Right kidney (tissue), 1 donor: ENCODE results near the gene MACROD2.

Experiments
- DNase-seq: peaks from one replicate; pipeline ENCODE4 v3.0.0-alpha.2; 2016

The MACROD2 gene

GRCh38 chr20:16043931-16044330, 2048.6 kb downstream of the MACROD2 start:
- no peak for DNase-seq

- no peak for DNase-seq
These were observed 2053.6 kb downstream of the MACROD2 start for GRCh38 chr20:16048876-16049275.

DNA sequence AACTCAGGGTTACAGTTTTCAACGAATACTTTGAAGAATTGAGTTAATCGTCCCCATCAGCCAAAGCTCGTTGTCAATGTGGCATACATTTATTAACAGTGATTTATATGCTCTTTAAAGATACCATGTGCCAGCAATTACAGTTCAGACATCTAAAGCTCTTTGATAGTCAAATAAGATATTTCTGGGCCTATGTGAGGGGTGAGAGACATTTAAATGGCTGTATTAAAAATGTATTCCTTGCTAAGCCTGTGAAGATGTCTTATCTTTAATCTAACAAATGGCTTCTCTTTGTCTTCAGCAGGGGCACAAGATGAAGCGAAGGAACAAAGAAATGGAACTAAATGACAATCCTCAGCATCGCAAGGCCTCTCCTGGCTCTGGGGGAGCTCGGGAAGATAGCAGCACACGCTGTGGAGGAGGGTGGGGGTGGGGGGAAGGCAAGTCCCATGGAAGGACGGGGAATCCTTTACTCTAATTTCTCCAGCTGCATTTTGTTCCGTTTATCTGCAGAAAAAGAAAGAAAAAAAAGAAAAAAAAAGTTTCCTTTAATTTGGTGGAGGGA, 2054.3 kb downstream of the MACROD2 start:
- no peak for DNase-seq

- no peak for DNase-seq
These were observed 2055.1 kb downstream of the MACROD2 start for GRCh38 chr20:16050366-16050765.

DNA sequence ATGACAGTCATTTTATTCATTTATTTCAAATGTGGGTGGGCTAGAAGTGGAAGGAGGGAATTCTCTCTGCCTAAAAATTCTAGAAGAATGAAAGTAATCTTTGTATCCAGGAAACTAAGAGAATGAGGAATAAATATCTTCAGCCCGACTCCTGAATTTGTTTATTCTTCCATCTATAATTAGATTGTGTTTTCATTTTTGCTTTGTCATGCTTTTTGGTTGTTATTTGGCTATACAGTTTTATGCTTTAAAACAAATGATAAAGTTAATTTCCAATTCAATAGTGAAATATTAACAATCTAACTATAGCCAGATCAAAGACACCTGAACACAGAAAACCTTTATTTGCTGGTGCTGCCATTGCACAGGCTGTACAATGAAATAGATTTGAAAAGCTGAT, 2056.7 kb downstream of the MACROD2 start:
- no peak for DNase-seq

GRCh38 chr20:16052456-16052855, 2057.1 kb downstream of the MACROD2 start:
- DNase-seq = no peak

- no peak for DNase-seq
These were observed 2059.7 kb downstream of the MACROD2 start for GRCh38 chr20:16054985-16055384.

DNA sequence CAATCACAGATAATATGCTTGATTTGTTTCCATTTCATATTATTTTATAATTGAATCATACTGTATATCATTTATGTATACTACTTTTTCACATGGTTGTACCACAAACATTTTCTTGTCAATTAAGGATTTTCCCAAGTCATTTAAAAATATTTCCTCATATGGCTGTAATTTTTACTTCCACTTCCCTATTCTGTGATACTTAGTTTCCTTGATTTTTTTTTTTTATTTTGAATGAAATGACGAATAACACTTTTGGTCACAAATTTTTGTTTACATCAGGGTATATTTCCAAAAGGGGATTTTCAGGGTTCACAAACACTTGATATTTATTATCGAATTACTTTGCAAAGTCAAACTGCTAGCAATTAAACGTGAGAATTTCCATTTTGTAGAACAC, 2062.3 kb downstream of the MACROD2 start:
- DNase-seq = no peak

- no peak for DNase-seq
These were observed 2063.0 kb downstream of the MACROD2 start for GRCh38 chr20:16058268-16058667.

GRCh38 chr20:16059841-16060240, 2064.5 kb downstream of the MACROD2 start:
- no peak for DNase-seq

DNA sequence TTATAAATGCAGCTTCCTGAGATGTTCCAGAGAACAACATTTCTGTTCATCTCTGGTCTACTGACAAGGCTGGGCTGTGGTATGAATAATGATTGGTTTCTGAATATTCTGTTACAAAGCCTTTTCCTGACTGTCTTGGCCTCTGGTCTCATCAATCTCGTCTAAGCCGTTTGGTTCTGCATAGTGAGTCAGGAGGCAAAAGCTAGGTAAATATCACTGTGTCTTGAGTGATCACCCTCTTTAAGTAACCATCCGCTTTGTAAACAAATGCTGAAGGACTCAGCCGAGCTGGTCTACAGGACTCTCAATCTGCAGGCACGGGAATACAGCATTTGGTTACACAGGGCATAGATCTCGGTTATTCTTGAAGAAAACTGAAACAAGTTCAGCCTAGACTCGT, 2066.0 kb downstream of the MACROD2 start:
- DNase-seq = no peak

DNA sequence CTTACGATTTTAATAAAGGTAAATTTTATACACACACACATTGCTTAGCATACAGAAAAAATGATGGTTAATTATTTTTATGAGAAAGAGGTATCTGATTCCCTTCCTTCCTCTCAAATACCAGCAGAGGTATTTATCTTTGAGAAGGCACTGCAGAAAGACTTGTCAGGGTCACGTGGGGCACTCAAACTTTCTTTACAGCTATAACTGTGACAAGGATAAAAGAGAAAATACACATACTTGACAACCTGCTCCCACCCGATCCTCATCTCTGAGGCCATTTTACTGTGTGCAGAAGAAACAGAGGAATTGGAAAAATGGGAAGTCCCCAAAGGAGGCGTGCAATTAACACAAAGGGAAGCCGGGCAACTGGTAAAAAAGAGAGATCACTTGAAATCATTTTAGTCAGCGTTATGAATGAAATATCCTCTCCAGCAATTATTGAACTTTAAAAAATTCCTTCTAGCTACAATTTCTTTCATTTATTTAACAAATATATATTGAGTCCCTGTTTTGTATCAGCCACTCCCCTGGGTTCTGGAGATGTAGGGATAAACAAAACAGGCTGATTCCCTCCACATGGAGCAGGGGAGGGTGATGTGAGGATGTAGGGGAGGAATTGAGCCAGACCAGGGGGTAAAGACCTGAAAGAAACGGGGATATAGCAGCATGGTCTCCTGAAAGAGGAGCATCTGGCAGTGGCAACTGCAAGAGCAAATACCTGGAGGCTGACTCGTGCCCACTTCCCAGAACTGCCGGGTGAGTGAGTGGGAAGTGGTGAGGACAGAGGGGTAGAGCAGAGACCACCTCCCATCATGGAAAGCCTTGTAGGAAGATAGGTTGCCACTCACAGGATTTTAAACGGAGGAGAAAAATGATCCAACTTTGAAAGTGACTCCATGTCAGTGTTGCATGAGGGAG, 2067.6 kb downstream of the MACROD2 start:
- no peak for DNase-seq

DNA sequence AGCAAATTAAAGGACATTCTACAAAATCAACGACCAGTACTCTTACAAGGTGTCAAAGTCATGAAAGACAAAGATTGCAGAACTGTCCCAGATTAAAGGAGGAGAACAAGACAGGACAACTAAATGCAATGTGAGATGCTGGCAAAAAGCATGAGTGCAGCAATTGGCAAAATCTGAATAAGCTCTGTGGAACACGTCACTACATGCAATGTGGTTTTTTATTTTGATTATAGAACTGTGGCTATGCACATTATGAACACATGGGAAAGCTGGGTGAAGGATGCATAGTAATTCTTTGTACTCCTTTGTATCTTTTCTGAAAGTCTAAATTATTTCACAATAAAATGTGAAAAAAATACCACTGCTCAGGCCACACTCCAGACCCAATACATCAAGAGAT, 2068.6 kb downstream of the MACROD2 start:
- no peak for DNase-seq

- no peak for DNase-seq
These were observed 2069.8 kb downstream of the MACROD2 start for GRCh38 chr20:16064989-16065707.

DNA sequence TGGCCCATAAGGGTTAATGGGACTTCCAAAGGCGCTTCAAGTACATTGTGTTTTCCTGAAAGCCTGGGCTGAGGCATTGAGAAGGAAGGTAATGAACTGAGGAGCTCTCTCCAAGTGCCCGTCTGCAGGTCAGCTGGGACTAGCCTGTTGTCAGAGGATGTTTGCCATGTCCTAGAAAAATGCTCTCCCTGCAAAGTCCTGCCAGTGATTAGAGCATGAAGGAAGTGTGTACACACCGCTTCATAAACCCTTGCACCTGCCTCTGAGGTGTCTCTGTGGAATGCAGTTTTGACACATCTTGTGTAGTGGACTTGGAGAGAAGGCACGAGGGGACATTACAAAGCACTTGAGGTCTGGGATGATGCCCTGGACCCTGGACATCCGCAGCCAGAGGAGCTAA, 2071.3 kb downstream of the MACROD2 start:
- DNase-seq = no peak

DNA sequence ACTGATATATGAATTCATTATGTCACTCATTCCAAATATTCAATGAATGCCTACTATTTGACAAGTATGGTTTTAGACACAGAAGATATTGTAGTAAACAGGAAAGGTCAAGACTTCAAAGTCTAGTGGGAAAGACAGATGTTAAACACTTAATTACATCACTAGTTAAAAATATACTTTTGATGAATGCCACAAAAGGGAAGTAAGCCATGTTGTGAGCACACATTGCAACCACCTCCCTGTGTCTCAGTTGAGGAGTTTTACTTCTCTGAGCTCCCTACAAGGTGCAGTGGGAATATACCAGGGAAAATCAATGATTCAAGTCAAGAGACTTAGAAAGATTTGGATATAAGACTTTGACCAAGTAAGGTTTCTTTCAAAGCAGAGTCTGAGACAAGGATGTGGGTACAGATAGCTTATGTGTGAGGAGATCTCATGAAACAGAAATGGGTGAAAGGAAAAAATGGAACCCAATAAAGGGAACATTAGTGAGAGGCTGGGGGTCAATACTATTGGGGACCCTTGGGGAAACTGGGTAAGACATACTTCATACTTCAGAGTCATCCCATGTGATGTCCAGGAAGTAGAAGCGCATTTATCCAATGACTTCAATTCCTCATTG, 2074.2 kb downstream of the MACROD2 start:
- DNase-seq = no peak

DNA sequence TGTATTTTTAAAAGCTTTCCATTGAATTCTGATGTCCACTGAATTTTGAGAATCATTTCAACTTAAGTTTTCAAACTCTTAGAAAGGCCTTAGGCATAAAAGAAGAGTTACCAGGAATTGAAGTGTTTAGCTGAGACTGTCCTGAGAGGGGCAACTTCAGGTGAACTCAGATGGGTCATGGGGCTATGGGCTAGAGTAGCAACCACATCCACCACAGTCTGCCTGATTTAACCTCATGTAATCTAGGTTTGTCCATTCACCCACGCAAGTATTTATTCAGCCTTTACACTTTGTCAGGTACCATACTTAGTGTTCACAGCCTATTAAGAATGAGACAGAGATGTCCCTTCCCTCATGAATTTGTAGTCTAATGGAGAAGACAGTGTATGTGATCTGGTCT, 2076.9 kb downstream of the MACROD2 start:
- DNase-seq = no peak

GRCh38 chr20:16078172-16078898, 2083.0 kb downstream of the MACROD2 start:
- DNase-seq = no peak

DNA sequence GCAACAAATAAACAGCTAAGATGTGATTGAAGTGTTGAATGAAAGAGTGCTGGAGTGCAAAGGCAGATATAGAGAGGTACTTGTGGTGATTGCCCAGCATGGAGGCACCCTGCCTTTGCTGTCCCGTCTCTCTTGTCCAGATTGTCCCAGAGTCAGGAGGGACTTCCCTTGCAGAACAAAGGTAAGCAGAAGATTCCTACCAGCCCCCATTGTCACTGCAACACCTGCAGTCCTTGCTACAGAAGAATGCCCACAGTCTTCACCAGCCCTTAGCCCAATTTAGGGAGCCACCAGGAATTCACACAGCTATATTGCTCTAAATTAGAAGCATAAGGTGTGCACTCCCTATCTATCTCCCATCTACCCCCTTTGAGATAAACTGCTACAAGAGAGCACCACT, 2086.1 kb downstream of the MACROD2 start:
- no peak for DNase-seq

GRCh38 chr20:16082051-16082550, 2086.8 kb downstream of the MACROD2 start:
- DNase-seq = no peak

DNA sequence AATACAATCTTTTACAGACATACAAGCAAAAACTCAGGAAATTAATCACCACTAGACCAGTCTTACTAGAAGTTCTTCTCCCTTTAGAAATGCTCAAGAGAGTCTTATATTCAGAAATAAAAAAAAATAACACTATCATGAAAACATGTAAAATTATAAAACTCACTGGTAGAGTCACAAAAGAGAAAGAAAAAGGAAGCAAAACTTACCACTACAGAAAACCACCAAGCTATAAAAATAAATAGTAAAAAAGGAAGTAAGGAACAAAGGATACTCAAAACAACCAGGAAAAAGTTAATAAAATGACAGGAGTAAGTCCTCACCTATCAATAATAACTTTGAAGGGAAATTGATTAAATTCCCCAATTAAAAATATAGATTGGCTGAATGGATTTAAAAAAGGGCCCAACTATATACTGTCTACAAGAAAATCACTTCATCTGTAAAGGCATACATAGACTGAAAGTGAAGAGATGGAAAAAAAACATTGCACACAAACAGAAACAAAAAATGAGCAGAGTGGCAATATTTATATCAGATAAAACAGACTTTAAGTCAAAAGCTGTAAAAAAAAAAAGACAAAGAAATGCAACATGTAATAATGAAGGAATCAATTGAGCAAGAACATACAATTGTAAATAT, 2088.4 kb downstream of the MACROD2 start:
- DNase-seq = no peak
